ENCODE measurements around the gene ZBTB46.

The ZBTB46 gene

DNA sequence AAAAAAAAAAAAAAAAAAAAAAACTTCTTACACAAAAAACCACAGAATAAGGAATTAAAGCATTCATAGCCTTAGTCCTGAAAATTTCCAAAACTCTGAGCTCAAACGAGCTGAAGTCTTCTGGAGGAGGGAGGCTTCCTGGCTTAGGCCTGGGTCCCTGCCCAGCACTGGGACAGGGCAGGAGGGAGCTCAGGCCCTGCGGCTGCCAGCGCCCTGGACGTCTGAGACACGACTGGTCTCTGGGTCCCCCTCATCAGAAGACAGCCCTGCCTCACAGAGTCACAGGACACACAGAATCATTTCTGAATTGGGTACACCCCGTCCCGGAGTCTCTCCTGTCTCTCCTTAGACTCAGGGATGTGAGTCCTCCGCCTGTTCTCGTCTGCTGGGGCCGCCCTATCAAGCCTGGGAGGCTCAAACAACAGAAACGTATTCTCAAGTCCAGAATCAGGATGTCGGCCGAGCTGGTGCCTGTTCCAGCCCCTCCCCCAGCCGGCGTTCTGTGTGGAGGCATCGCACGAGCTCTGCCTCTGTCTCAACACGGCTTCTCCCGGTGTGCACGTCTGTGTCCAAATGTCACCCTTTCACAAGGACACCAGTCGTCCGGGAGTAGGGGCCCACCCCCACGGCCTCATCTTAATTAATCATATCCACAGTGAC, 39.4 kb downstream of the ZBTB46 start:
- in situ Hi-C loops (cut with HindIII; ENCODE audit: low sequenced_read_pairs): no loop called here

DNA sequence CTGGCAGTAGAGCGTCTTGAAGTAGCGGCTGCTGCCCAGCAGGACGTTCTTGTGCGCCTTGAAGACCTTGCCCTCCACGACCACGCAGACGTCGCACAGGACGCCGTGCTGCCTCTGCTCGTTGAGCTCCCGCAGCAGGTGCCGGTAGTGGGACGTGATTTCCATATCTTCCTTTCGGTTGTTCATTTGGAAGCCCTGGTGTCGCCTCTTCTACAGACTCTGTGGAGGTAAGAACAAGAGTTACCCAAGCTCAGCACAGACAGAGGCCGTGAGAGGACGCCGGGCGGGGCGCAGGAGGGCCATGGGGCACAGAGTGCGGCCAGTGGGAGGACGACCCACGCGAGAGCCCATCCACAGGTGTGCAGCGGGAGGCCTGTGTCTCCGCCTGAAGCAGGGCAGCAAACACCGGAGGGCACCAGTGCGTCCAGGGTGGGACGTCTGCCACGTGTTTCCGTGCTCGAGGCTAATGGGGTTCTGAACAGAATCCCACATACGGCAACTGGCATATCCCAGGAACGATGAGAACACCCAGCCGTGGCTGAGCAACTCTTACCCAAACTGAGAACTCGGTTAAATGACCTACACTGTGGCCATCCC, 40.4 kb downstream of the ZBTB46 start:
- in situ Hi-C loops (cut with HindIII; ENCODE audit: low sequenced_read_pairs): no loop called here

- in situ Hi-C loops (cut with HindIII; ENCODE audit: low sequenced_read_pairs): no loop called here
Measured at GRCh38 chr20:63789836-63790571, 41.1 kb downstream of the ZBTB46 start.

GRCh38 chr20:63787749-63788148, 43.3 kb downstream of the ZBTB46 start:
- in situ Hi-C loops (cut with HindIII; ENCODE audit: low sequenced_read_pairs): no loop called here

DNA sequence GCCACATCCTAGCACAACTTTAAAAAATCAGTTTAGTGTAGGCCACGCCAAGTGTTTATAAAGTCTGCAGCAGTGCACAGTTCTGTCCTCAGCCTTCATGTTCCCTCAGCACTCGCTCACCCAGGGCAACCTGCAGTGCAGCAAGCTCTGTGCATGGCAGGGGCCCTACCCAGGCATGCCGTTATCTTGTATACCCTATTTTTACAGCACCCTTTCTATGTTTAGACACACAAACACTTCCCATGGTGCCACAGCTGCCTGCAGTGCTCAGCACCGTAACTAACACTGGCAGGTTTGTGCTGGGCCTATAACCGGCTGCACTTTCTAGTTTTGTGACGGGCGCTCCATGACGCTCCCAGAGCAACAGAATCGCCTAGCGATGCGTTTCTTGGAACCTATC, 43.8 kb downstream of the ZBTB46 start:
- in situ Hi-C loops (cut with HindIII; ENCODE audit: low sequenced_read_pairs): no loop called here

DNA sequence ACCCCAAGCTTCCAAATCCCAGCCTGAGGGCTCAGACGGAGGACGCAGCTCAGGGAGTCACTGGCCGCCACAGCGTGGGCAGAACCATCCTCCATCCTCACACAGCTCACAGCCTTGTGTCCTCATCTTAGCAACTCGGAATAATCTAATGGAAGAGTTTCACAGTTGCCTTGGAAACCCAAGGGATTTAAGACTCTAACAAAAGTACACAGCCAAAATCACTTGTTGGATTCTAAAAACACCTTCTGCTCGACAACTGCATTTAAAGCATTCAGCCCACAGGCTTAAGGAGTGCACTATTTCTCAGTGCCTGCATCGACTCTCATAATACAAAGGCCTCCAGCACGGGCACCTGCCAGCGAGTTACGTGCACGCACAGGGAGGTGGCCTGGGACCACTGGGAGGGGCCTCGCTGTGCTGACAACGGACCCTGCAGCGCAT, 45.4 kb downstream of the ZBTB46 start:
- in situ Hi-C loops (cut with HindIII; ENCODE audit: low sequenced_read_pairs): no loop called here

DNA sequence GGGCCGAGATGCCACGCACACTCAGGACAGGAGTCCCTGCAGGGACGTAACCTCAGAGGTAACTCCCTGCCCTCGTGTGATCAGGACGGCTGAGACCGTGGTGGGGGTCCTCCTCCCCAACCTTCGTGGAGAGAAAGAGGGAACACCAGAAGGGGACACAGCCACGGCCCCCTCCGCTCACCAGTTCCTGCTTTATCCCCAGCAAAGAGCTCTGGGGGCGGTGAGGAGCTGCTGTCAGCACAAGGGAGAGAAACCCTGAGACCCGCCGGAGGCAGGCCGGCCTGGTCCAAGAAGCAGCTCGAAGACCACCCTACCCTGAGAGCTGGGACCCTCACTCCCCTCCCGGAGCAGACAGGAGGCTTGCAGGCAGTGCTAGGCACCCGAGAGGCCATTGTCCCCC, 47.1 kb downstream of the ZBTB46 start:
- in situ Hi-C loops (cut with HindIII; ENCODE audit: low sequenced_read_pairs): no loop called here

DNA sequence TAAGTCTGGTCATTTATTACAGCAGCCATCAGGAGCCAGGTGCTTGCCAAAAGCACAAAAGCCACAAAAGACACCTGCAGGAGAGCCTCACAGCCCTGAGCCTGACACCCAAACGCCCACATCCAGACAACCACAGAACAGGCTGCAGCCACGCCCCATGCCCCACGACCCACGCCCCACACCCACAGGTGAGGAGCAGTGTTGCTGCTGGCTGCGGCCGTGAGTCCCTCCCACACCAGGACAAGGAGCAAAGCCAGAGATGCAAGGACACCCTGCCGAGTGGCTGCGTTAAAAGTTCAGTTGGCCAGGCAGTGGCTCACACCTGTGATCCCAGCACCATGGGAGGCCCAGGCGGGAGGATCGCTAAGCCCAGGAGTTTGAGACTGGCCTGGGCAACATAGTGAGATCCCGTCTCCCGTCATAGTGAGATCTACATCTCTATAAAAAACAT, 48.5 kb downstream of the ZBTB46 start:
- in situ Hi-C loops (cut with HindIII; ENCODE audit: low sequenced_read_pairs): no loop called here

- in situ Hi-C loops (cut with HindIII; ENCODE audit: low sequenced_read_pairs): no loop called here
Measured at GRCh38 chr20:63782051-63782471, 49.0 kb downstream of the ZBTB46 start.

DNA sequence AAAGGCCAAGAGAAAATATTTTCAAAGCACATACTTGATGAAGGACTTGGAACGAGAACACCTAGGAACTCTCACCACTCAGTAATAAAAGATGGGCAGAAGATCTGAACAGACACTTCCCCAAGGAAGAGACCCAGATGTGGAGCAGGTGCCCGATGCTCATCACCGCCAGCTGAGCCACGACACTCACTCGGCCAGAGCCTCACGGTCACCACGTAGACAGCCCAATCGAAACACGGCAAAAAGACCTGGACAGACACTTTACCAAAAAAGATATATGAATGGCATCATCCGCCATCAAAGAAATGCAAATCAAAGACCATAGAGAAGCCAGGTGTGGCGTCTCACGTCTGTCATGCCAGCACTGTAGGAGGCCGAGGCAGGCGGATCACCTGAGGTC, 49.9 kb downstream of the ZBTB46 start:
- in situ Hi-C loops (cut with HindIII; ENCODE audit: low sequenced_read_pairs): no loop called here

GRCh38 chr20:63778857-63779256, 52.2 kb downstream of the ZBTB46 start:
- in situ Hi-C loops (cut with HindIII; ENCODE audit: low sequenced_read_pairs): loop anchor here (5.0 kb wide), 1 partner anchor 98 kb away; no protein-coding TSS in a partner anchor

DNA sequence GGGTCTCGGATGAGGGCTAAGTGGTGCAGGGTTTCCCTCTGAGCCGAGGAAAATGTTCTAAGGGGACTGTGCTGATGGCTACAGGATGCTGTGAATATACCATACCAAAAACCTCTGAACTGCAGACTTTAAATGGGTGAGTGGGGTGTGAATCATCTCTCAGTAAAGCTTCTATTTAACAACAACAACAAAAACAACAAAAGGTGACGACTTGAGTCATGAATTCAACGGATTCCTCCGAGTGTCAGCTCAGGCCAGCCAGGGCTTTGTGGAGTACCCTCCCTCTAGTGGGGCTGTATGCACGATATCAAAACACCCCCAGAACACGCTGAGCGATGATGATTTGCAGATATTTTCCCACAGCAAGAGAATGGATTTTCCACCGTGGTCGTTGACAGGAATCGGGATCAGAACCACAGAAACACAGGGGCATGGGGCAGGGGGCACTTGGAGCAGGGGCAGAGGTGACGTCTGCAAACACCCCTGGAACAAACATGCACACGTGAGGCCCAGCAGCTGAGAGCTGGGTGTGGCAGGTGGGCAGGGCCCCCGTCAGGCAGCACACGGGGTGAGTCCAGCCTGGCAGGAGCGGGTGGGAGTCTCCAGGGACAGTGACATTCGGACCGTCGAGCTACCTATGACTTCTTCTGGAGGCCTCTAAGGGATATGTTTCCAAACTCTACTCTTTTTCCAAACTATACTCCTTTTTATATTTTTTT, 52.9 kb downstream of the ZBTB46 start:
- in situ Hi-C loops (cut with HindIII; ENCODE audit: low sequenced_read_pairs): loop anchor here (5.0 kb wide), 1 partner anchor 99 kb away; no protein-coding TSS in a partner anchor

GRCh38 chr20:63777614-63778013, 53.5 kb downstream of the ZBTB46 start:
- in situ Hi-C loops (cut with HindIII; ENCODE audit: low sequenced_read_pairs): loop anchor here (5.0 kb wide), 1 partner anchor 100 kb away; no protein-coding TSS in a partner anchor

GRCh38 chr20:63776875-63777274, 54.2 kb downstream of the ZBTB46 start:
- in situ Hi-C loops (cut with HindIII; ENCODE audit: low sequenced_read_pairs): loop anchor here (5.0 kb wide), 1 partner anchor 100 kb away; no protein-coding TSS in a partner anchor

- in situ Hi-C loops (cut with HindIII; ENCODE audit: low sequenced_read_pairs): loop anchor here (5.0 kb wide), 1 partner anchor 102 kb away; no protein-coding TSS in a partner anchor
Measured at GRCh38 chr20:63775096-63775978, 55.7 kb downstream of the ZBTB46 start.

- in situ Hi-C loops (cut with HindIII; ENCODE audit: low sequenced_read_pairs): no loop called here
Measured at GRCh38 chr20:63774306-63774705, 56.8 kb downstream of the ZBTB46 start.

GRCh38 chr20:63773571-63774241, 57.4 kb downstream of the ZBTB46 start:
- in situ Hi-C loops (cut with HindIII; ENCODE audit: low sequenced_read_pairs): no loop called here

DNA sequence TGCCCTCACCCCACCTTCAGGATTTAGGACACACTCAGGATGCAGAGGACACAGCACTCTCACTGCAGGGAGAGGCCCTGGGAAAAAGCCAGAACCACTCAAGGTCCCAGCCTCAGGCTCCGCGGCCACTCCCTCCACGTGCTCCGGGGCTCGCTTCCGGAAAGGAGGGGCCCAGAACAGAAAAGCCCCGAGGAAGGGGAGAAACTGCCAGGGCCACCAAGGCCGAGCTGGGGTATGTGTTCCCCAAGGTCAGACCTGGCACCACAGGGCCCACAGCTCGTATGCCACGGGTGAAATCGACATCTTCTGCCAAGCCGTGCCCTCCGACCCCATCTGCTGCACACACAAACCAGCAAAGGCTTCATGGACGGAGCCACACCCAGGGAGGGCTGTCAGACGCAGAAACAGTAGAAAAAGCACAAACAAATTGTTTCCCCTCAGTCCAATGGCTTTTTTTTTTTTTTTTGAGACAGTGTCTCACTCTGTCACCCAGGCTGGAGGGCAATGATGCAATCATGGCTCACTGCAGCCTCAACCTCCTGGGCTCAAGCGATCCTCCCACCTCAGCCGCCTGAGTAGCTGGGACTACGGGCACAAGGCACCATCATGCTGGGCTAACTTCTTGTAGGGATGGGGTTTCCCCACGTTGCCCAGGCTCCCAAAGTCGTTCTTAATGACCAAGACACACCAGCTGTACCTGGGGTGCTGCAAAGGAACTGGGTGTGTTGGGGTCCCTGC, 58.1 kb downstream of the ZBTB46 start:
- in situ Hi-C loops (cut with HindIII; ENCODE audit: low sequenced_read_pairs): no loop called here
